ENCODE measurements around the gene ZNF70.

ZNF70 gene

DNA sequence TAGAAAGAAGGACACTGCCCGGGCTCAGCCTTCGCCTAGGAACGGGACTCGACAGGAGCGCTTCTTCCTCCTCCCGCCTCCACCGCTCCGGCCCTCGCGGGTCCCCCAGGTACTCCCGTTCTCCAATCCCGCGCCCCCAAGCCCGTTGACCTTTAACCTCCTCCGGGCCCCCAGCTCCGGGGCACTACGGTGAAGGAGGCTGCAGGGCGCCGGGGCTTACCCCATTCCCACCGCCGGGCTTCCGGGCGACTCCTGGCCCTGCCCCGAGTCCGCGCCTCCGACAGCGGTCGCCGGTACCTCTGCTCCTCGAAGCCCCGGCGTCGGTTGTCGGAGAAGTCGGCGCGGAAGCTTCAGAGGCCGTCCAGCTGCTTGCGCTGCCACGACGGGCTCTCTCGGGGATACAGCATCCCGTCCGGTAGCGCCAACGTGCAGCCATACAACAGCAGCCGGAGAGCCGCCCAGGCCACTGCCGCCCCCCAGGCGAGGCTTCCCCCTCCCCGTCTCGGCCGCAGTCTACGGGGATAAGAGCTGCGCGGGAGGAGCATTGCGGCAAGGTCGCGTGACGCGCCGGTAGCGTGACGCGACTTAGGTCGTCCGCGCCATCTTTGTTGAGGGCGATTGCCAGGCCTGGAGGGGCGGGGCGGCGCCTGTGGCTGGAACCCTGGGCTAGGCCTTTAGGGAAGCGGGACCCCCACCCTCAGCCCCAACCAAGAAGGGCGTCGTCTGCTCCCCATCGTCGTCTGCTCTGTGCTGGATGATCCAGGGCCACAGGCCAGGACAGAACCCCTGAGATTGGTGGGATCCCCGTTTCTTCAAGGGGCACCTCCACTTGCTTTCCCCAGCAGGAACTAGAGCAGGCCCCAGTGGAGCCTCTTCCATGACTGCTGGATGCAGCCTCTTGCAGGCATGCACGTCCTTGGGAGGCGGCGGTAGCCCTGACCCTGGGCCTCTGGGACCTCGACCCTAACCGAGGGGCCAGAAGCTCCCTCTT, 33.8 kb downstream of the ZNF70 start:
- DNase-seq (ENCODE audit: low read depth in 2 of 2): peak; percentile 65 to 72

DNA sequence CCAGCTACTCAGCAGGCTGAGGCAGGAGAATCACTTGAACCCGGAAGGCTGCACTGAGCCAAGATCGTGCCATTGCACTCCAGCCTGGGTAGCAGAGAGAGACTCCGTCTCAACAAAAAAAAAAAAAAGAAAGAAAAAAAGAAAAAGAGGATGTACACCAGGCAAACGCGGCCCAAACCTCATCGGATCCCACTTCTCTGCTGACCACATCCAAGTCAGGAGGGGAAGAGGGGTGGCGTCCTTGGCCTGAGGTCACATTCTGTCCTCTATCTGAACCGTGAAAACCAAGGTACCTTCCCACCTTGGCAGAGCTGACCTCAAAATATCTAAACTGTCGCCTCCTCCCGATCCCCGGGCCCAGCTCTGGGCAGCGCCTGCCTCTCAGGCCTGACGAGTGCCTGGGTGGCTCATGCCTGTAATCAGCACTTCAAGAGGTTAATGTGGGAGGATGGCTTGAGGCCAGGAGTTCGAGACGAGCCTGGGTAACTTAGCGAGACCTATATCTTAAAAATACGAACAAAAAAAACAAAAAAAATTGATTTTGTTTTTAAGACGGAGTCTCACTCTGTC, 35.0 kb downstream of the ZNF70 start:
- no peak for DNase-seq (ENCODE audit: low read depth in 2 of 2)

DNA sequence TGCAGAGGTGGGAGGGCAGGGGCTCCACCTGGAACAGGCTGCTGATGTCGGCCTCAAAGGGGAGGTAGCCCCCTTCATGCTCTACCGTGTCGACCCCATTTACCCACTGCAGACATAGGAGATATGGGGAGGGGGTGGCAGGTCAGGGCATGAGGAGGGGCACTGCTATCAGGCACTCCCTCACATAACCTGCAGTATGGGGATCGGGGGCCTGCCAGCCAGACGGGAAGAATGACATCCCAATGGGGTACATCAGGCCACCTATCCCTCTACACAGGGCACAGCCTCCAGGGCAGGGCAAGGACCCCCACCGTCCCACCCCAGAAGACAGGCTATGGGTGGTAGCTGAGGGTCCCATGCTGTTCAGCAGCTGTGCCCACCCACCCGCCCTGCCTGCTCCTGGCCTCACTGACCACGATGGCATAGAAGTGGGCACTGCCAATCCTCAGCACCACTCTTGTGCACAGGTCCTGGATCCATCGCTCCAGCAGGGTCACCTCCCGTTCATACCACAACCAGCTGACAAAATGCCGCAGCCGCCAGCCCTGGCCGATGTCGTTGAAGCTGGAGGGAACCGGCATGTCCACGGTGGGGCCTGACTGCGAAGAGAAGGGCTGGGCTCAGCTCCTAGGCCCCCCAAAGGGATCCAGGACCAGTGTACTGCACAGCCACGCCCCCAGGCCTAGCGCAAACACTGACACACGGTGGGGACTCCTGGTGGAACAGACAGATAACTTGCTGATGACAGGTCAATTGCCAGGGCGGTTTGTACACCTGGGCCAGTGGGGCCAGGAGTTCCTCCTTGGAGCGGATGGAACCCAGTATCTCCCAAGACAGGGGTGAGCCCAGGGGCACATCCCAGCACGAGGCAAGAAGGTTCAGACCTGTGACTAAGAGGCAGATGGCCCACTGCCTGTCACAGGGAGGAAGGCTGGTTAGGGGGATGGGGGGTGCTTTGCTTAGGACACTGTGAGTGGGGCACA, 36.0 kb downstream of the ZNF70 start:
- DNase-seq (ENCODE audit: low read depth in 2 of 2): no peak

DNA sequence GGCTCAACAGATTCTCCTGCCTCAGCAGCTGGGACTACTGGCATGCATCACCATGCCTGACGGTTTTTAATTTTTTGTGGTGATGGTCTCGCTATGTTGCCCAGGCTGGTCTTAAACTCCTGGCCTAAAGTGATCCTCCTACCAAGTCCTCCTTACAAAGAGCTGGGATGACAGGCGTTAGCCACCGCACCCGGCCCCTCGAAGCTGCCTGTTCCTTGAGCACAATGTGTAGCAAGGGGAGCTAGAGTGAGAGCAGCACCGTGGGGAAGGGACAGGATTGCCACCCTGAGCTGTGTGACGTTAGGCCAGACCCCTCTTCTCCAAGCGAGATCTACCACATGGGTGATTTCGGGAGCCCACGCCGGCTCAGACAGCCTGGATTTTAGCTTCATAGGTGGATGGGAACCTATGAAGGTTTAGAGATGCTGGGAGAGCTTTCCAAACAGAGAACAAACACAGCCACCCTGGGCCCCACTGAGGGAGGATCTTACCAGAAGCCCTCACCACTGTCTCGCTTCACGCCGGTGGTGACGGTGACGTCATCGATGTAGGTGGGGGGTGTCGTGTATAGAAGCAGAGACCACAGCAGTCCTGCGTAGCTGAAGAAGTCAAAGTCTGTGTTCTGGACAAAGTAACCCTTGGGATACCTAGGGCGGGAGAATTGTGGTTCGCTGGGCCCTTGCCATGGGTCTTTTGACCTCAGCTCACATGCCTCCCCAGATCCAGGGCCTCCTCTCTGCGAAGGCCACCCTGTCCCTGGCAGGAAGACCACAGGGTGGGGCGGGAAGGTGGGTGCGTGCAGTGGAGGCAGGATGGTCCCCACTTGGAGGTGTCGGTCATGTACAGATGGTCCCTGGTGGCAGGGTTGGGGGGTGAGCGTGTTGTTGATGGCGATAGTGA, 37.0 kb downstream of the ZNF70 start:
- no peak for DNase-seq (ENCODE audit: low read depth in 2 of 2)

DNA sequence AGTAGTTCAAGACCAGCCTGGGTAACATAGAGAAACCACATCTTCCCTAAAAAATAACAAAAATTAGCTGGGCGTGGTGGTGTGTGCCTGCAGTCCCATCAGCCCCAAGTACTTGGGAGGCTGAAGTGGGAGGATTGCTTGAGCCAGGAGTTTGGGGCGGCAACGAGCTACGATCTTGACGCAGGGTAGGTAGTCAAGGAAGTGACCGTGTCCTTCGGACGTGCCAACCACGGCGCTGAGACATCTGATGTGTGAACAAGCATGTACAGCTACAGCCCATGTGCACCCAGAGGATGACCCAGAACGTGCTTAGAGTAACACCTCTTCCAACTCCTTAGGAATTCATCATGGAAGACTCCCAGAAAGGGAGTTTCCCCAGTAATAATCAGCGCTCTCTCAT, 38.7 kb downstream of the ZNF70 start:
- no peak for DNase-seq (ENCODE audit: low read depth in 2 of 2)

DNA sequence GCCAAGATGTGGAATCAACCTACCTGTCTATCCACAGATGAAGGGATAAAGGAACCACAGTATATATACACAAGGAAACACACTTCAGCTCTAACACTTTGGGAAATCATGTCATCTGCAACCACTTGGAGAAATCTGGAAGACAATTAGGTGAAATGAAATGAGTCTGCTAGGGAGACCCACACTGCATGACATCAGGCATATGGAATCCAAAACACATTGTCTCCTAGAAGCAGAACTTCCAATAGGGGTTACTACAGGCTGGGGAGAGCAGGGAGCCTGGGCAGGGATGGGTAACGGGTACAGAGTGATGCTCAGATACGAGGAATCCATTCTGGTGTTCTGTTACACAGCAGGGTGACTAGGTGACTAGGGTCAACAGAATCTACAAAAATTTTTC, 41.8 kb downstream of the ZNF70 start:
- no peak for DNase-seq (ENCODE audit: low read depth in 2 of 2)

DNA sequence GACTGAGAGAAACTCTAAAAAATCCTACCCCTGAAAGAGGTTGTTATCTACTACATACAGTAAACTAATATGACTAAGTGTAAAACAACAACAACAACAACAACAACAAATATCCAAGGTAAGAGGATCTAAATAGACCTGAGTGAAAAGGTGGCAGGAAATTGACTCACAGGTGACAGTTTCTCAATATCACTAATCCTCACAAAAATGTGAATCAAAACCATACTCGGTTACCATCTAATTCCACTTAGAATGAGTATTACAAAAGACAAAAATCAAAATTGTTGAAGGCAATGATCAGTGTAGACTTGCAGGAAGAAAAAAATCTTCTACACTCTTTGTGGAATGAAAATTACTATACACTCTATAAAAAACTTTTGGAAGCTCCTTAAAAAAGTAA, 42.6 kb downstream of the ZNF70 start:
- no peak for DNase-seq (ENCODE audit: low read depth in 2 of 2)

DNA sequence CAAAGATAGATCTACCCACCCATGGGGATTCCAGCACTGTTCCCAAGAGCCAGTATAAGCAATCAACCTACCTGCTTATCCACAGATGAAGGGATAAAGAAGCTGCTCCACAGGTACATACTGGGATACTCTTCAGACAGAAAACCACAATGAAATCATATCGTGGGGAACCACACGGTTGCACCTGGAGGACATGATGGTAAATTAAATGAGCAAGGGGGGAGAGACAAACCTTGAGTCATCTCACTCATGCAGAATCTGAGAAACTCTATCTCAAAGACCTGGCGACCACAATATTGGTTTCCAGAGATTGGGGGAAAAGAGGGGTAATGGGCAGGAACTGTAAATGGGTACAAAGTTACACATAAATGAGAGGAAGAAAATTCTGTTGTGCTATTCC, 45.6 kb downstream of the ZNF70 start:
- DNase-seq (ENCODE audit: low read depth in 2 of 2): peak in 1 of 2 experiments; percentile 6

DNA sequence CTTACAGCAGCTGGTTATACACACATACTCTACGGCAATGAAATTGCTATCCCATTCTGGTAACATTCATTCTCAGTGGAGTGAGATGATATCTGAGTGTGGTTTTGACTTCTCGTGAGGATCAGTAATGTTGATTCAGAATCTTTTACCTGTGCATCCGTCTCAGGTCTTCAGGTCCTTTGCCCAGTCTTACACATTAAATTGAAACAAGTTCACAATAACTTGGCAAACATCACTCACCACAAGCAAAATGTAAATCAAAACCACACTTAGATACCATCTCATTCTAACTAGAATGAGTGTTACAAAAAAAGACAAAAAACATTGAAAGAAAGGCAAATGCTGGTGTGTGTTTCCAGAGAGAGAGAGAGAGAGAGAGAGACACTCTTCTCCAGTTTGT, 46.1 kb downstream of the ZNF70 start:
- DNase-seq (ENCODE audit: low read depth in 2 of 2): no peak

DNA sequence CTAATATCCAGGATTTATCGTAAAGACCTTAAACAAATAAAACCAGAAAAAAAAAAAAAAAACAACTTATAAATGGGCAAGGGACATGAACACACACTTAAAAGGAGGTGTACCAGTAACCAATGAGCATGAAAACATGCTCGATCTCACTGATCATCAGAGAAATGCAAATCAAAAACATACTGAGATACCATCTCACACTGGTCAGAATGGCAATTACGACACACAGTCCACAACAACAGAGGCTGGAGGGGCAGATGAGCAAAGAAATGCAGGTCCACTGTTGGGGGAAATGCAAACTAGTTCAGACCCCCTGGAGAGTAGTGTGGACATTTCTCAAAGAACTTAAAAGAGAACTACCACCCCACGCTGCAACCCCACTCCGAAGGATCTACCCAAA, 46.9 kb downstream of the ZNF70 start:
- DNase-seq (ENCODE audit: low read depth in 2 of 2): no peak

DNA sequence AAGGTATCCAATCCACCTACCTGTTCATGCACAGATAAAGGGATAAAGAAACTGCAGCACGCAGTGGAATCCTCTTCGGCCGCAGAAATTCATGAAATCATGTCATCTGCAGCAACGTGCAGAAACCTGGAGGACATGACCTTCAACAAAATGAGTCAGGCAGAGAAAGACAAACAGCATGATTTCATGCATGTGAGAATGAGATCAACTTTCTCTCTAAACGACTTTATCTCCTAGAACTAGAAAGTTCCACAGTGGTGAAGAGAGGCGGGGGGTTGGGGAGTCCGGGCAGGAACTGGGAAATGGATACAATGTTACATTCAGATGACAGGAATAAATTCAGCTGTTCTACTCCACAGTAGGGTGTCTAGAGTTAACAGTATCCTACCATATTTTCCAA, 50.2 kb downstream of the ZNF70 start:
- DNase-seq (ENCODE audit: low read depth in 2 of 2): no peak

DNA sequence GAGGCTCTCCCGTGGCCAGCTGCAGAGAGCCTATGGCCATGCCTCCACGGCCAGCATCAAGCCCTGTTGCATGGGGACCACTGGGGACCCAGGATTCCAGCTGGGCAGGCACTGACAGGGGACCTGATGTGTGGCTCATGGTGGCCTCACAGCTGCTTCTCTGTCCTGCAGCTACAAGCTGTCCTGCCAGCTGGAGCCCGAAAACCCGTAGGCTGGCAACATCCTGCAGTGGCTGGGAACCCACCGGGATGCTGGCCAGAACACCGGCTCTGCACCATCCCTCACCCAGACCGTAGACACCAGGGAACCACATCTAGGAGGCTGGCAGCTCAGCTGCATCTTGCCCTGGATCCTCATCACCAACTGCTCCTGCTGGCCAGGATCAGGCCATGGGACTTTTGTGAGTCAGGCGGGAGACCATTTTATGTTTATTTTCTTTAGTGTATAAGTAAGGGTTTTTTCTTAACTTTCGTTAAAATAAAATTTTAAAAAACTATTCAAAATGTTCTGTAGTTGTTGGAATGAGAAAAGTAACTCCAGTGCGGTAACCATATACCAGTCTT, 52.2 kb downstream of the ZNF70 start:
- DNase-seq (ENCODE audit: low read depth in 2 of 2): no peak

DNA sequence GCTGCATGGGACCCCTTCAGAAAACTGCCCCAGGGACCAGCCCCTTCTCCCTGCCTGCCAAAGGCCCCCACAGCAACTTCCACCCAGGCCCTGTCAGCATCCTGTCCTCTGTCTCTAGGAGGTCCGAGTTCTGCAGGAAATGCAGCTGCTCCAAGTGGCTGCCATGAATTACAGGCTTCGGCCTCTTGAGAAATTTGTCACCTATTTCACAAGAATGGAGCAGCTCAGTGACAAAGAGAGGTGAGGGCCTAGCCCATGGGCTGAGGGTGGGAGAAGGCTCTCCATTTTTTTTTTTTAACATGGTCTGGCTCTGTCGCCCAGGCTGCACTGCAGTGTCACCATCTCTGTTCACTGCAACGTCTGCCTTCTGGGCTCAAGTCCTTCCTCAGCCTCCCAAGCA, 52.8 kb downstream of the ZNF70 start:
- DNase-seq (ENCODE audit: low read depth in 2 of 2): no peak

DNA sequence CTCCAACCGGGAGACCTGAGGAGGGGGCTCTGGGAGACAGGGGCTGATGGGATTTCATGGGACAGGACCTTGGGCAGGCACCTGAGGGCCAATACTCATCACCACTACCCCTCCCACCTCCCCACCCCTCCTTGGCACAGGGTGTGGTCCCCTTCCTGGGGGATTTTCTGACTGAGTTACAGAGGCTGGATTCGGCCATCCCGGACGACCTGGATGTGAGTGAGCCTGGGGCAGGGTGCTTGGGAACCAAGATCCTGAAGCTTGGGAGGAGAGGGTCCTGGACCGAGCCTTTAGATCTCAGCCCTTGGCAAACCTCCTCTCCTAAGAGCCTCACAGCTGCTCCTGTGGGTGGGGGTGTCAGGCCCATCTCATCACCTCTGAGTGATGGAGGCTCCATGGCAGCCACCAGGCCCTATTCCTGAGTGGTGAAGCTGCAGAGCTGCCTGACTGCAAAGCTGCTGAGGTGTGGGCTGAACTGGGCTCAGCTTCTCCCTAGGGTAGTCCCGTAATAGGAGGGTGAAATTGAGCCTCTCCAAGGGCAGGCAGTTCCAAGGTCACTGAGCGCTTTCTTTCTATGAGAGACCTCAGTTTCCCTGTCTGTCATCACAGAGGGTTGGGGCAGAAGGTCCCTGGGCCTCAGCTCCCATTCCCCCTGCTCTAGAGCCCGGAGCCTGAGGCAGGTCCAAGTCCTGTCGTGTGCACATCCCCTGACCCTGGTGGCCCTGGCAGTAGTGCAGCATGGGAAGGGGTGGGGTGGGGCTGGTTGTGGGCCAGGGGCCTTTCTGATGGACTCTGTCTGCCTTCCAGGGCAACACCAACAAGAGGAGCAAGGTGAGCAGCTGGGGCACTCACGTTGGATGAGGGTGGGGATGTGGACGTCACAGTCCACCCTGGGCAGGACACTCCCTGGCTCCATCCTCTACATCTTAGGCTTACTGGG, 53.6 kb downstream of the ZNF70 start:
- DNase-seq (ENCODE audit: low read depth in 2 of 2): no peak

DNA sequence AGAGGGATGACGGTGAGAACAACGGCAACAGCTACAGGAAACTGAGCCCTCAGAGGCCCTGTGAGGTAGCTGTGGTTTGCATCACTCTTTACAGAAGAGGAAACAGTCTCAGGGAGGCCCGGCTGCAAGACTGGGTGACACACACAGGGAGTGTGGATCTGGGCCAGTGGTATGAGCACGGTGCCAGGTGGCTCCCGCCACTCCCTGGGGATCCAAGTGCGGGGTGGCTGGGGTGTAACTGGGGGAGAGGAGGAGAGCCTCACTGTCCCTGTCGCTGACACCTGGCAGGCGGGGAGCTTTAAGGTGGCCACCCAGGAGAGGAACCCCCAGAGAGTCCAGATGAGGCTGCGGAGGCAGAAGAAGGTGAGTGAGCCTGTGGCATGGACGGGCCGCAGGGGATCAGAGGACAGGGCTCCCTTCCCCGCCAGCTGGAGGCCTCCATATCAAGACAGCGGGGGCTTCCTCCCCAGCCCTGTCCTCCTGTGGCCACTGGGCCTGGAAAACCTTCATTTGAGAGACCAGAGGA, 54.5 kb downstream of the ZNF70 start:
- DNase-seq (ENCODE audit: low read depth in 2 of 2): peak; percentile 58 to 69

DNA sequence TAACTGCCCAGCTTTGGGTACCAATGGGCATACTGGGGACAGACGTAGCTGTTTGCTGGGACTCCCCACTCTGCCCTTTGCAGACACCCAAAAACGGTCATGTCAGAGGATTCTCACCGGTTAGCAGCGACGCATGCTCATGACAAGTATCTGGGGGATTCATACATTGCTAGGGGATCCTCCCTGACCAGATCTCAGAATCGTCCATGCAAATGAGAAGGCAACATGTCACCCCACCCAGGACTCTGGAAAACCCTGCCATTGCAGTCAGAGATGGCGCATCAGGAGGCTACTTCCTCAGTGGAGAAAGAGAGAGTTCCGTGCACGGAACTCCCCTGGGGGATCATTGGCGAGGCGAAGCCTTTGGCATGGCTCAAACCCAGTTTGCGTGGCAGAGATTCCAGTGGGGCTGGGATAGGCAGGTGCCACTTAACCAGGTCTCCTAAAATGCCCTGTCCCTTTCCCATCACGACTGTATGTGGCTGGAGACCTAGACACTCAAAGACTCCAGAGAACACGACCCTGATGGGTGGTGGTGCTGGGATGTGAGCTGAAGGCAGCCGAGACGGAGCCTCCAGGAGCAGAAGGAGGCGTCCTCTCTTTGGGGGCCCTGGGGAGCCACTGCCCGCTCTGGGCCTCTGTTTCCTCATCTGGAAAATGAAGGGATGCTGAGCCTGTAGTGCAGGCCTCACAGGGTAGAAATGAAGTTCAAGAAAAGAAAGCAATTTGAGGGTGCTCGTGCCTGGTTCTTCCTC, 55.2 kb downstream of the ZNF70 start:
- no peak for DNase-seq (ENCODE audit: low read depth in 2 of 2)

DNA sequence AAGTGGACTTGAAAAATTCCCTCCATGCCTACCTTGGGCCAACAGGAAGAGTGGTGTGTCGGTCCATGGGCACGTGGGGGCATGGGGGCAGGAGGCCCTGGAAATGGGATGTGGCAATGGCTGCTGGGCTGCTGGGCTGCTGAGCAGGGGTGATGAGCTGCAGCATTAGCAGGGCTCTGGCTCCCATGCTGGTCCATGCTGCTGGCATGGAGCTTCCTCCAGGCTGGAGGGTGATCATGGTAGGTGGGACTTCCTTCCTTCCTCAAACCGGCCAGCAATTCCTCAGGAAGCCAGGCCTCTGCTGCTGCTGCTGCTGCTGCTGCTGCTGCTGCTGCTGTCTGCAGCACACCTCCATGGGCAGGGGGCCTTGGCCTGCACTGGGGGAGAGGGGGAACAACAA, 55.8 kb downstream of the ZNF70 start:
- no peak for DNase-seq (ENCODE audit: low read depth in 2 of 2)

DNA sequence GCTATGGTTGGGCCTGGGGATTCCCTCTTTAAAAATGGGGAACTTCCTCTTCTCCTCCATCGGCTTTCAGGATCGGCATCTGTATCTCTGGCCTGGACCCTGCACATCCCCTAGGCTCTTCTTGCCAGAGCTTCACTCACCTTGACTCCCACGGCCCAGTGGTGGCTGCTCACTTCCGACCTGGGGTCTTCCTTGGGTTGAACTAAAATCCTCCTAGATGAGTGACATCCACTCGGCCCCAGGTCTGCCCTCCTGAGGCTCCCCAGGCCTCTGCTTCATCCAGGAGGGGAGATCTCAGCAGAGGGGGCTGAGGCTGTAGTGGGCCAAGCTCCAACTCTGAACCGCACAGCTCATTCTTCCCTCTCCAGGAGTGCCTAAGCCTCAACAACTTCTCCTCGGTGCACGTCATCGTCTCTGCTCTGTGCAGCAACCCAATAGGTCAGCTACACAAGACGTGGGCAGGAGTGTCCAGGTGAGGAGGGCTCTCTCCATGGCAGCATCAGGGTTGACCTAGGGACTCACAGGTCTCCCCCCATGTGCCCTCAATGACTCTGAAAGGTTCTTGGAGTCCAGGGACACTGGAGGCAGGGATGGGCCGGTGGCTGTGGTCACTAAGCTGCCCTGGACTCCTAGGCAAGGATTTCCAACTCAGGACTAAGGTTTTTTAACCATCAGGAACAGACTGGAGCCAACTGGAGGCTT, 56.8 kb downstream of the ZNF70 start:
- no peak for DNase-seq (ENCODE audit: low read depth in 2 of 2)
